GM23248 (cell line): ENCODE data around the gene STXBP5L.

Experiments used
- EZH2 ChIP-seq: fragments of 200-600 bp; sonication (generic); IDR thresholded peaks from 2 replicates; pipeline ENCODE4 v1.6.1; 2018; ENCODE audit warnings: antibody characterized with exemption, mild to moderate bottlenecking; ENCODE audit not compliant: insufficient read depth, poor library complexity, severe bottlenecking
- EZH2phosphoT487 ChIP-seq: fragments of 200-600 bp; sonication (generic); IDR thresholded peaks from 2 replicates; pipeline ENCODE4 v1.6.1; 2018; ENCODE audit warnings: antibody characterized with exemption, moderate library complexity, mild to moderate bottlenecking, low read depth; ENCODE audit not compliant: insufficient read depth

- no peak for TF ChIP-seq EZH2phosphoT487
- TF ChIP-seq EZH2: no peak
Observed at GRCh38 chr3:121274411-121274810, 366.4 kb downstream of the STXBP5L start.
